GM19455 (cell line): Measurements from ENCODE around the gene NKX1-1.

Source experiments
- ATAC-seq: cut with Tn5 transposase; IDR thresholded peaks from one replicate; pipeline ENCODE4 v1.9.1; 2021; ENCODE audit not compliant: unreplicated experiment

The NKX1-1 gene

GRCh38 chr4:1417522-1418390, 11.5 kb upstream of the NKX1-1 start:
- ATAC-seq: no peak

DNA sequence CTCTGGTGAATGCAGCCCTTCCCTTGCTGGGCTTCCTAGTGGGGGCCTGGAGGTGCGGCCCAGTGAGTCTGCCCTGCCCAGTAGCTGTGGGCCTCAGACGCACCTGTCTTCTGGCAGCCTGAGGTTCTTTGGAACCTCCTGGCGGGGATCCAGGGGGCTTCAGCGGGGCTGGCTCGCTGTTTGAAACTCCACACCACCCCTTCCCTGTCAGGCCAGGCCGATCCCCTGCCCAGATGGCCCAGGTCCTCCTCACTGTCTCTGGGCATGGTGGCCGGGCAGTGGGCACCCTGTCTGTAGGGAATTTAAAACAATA, 10.7 kb upstream of the NKX1-1 start:
- no peak for ATAC-seq

DNA sequence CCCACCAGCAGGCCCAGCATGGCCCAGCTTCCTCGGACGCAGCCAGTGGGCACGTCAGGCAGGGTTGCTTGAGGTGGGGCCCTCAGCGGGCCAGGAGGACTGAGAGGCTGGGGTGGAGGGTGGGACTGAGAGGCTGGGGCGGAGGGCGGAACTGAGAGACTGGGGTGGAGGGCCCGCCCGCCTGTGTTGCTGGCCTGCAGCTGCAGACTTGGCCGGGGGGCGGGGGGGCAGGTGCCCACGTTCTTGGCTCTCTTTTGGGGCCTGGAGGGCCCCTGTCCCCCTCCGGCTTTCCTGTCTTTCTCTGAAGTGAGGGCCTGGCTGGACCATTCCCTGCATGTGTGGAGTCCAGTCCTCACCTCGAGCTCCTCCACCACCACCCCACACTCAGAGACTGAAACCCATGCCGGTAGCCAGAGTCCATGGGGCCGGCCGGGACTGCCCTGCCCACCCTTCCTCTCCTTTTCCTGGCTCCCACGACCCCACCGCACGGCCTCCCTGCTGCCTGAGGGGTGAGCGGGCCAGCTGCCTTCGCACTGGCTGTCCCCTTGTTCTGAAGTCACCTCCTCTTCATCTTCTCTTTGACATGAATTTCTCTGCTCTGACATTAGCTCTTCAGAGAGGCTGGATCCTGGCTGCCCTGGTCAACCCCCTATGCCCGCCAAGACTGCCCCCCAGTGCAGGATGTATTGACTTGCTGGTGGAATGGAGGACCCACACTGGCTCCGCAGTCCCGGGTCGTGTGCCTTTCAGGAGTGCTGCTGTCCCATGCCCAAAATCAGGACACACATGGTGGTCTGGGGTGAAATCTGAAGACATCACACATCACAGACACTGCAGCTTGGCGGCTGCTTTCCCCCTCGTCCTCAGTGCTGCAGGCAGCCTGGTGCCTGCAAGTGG, 10.1 kb upstream of the NKX1-1 start:
- ATAC-seq: no peak

DNA sequence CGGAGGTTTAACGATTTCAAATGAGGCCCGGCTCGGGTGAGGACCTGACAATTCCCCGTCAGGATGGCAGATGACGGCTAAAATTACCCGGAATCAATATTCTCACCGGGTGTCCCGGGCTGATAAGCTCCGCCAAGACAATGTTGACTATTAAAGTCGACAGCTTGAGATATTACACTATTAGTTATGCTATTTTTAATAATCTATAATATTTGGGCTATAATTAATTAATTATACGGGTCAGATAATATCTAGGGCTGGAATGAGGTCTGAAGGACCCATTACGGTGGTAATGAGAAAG, 9.4 kb upstream of the NKX1-1 start:
- ATAC-seq: no peak

DNA sequence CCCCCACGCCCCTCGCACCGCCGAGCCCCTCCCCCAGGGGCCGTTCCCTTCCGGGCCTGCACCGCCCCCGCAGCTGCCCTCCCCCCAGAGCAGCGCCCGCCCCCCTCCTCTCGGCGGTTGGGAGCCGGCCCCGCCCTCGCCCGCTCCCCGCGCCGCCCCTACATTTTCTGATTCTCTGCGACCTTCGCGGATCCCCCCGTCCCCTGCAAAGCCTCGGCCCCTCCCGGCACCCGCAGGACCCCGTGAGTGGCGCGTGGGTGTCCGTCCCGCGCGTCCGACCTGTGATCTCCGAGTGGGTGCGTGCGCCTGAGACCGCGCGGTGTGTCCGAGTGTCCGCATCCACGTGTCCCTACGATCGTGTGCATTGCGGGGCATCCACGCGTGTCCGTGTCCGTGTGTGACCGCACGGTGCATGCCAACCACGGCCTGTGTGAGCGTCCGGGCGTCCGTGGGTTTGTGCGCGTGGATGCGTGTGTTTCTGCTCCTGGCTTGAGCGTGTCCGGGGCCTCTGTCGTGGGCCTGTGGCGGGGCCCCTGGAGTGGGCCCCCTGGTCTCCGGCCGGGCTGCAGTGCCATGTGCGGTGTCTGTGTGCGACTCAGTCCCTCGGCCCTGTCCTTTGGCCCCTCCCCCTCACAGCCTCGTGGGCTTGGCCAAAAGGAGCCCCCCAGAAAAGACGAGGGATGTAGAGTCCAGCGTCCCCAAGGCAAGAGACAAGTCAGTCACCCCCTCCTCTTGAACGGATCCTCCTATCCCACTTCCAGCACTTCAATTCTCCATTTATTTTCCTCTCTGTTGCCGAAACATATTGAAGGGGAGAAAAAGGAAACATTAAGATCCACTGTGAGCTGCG, 8.8 kb upstream of the NKX1-1 start:
- no peak for ATAC-seq

DNA sequence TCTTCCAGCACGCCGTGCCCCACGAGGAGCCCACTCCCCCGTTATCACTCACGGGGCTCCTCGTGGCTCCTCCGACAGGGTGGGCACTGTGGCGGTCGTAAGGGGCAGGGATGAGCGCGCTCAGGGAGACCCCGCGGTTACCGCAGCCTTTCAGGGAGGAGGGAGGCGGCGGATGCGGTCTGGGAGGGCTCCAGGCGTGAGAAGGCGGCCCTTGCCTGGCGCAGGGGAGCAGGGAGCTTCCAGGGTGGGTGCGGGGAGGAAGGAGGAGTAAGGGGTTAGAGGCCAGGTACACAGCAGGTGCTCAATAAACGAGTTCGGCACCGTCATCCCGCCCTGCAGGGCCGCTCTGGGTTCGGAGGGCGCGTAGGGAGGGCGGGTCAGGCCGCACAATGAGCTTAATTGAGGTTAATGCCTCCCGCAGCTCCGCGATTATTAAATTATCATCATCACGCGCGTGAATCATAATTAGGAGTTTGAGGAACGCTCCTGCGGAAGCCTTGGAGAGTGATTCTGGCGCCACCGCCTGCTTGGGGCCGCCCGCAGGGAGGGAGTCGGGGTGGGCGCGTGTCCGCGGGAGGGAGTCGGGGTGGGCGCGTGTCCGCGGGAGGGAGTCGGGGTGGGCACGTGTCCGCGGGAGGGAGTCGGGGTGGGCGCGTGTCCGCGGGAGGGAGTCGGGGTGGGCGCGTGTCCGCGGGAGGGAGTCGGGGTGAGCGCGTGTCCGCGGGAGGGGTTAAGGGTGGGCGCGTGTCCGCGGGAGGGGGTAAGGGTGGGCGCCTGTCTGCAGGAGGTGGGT, 7.6 kb upstream of the NKX1-1 start:
- no peak for ATAC-seq

DNA sequence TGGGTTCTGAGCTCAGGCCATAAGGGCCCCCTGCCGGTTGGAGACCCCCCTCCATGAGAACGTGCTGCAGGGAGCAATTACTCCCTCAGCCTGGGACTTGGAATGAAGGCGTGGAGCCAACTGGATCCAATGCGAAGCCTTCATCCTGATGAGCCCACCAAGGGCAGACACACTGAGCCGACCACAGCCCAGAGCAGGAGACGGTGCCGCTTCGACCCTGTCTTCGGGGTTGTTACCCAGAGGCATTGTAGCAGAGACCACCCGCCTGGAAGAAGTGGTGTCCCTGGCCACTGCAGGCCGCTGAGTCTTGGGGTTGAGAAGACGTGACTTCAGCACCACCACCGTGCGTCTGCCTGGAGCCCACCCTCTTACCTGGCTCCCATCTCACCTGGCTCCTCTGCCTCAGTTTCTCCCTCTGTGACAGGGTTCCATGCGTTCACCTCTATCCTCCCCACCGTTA, 7.0 kb upstream of the NKX1-1 start:
- no peak for ATAC-seq

GRCh38 chr4:1412376-1413203, 6.3 kb upstream of the NKX1-1 start:
- ATAC-seq: no peak

DNA sequence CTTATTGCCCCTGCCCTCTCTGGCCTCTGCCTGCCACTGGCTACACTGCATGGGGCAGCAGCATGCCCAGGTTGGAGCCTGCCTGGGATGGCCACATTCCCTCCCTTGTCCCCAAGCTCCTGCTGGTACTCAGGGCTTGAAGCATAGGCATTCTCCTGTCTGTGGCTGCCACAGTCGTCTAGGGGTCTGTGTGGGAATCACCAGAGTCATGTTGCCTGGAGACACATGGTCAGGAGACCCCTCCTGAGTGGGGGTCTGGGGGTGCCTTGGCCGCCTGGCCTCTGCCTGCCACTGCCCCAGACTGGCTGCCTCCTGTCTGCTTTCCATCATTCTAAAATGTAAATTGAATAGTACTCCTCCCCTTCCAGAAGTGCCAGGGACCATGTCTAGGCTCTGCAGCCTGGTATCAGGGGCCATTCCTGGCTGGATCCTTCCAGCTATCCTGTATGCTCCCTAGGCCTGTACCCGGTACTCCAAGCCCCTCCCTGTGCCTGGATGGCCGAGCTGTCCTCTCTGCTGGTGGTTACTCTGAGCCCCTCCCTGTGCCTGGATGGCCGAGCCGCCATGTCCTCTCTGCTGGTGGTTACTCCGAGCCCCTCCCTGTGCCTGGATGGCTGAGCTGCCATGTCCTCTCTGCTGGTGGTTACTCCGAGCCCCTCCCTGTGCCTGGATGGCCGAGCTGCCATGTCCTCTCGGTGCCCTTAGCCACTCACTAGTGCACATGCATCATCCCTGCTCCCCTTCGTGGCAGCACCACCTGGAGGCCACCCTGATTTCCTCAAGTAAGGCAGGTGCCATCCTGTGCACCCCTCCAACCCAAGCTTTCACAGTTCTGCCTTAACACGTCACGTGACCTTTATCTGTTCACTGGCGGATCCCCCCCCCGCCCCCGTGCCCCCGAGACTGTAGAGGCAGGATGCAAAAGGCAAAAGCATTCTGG, 5.5 kb upstream of the NKX1-1 start:
- no peak for ATAC-seq

DNA sequence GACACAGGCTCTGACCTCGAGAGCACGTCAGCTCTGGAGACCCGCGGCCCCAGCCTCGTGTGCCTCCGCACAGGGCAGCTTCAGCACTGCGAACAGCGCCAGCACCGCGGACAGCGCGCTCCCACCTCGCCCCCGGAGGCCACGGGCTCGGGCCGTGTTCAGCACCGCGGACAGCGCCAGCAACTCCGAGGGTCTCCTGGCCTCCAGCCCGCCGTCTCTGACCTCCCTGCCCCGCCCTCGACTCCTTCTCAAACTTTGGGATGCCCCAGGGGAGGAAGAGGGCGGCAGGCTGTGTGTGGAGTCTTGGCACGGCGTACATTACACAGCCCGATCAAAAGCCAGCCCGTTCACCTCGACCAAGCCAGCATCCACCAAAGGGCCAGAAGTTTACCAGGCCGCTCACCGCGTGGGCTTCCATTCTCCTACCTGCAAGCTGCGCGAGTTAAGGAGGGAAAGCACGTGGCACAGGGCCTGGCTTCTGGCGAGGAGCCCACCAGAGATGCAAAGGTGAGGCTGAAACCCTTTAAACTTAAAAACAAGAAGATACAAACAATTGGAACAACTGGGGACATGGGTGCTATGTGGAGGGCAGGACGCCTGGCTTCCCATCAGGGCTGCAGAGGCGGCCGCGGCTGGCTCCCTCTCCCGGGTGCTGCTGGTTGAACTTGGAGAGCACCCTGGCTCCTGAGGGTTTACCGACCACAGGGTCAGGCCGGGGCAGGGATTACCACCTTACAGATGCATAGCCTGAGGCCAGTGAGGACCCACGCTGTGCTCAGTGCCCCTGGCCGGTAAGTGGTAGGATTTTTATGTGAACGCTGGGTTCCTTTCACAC, 4.5 kb upstream of the NKX1-1 start:
- ATAC-seq: no peak

GRCh38 chr4:1409491-1410425, 3.5 kb upstream of the NKX1-1 start:
- no peak for ATAC-seq

DNA sequence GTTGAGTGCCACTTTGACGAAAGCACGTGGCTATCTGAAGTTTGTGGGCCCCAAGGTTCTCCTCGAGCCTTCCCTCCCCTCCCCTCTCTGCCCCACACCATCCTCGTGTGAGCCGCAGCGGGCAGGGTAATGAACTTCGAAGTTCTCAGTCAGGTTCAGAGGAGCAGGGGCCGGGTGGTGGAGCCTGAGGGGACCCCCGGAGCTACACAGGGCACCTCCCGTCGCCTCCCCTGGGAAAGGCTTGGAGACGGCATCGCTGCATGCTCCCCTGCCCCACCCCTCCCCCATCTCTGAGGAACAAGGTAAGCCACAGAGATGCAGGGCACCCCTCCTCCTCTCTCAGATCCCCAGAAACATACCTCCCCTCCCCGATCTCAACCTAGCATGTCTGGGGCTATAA, 2.8 kb upstream of the NKX1-1 start:
- no peak for ATAC-seq

- ATAC-seq: no peak
Observed at GRCh38 chr4:1408418-1408817, 2.2 kb upstream of the NKX1-1 start.

DNA sequence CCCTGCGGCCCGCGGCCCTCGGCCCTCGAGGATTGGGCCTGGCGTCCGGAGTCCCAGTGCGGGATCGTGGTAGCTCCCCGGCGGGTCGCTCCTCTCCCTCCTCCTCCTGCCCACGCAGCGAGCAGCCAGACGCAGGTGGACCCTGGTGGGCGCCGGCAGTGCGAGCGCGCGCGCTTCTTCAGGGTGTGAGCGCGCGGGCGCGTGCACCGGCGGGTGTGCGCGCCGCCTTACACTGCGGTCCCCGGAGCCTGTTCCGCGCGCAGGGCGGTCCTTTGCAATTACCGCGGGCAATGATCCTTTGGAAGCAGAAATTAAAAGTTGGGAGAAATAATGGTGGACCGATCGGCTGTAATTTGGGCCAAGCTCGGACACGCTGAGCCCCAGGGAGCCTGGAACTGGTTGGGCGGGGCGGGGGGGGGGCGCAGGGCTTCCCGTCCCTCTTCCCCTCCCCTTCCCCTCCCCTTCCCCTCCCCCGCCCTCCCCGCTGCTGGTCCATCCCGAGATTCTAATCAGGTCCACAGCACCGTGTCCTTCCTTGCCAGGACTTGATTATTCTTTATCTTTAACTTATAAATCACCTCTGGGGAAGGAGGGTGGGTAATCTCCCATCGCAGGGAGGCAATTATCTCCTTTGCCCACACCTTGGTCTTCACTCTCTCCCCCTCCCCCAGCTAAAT, 1.6 kb upstream of the NKX1-1 start:
- ATAC-seq: no peak

GRCh38 chr4:1406981-1407656, 877 bp upstream of the NKX1-1 start:
- ATAC-seq: no peak
